GM19240 (cell line): Measurements from ENCODE around the gene ERMARD.

ENCODE experiments used
- DNase-seq: peaks from one replicate; pipeline ENCODE4 v3.0.0; 2011; ENCODE audit warnings: low spot score; ENCODE audit not compliant: insufficient read length

The ERMARD gene

DNA sequence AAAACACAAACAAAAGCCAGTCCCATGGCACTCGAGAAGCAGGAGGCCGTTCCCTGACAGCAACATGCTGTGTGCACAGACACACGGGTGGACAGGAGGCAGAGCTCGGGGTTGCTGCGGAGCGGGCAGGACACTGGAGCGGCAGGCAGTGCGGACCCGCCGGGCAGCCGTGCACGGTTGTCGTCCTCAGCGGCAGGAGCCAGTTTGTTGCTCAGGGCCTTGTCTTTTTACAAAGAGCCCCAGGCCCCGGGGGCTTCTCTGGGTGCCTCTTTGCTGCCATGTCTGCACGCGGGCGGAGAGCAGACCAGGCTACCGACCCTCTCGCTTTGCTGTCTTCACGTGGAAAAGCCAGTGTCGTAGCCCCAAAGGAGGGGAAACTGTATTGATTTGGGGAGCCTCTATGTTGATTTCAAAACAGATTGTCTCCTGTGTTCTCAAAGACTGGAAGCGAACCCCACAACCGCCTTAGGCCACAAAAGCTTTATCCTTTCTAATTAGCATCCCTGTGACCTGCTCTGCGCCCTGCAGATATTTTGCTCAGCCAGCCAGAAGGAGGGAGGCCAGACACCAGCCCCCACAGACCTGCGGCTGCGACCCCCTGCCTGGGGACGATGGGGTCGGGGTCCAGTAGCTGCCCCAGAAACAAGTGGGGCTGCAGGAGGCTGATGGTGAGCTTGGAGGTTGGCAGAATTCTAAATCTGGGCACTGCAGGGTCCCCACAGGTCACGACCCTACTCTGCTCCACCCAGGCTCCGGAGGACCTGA lies 50.2 kb downstream of the ERMARD start:
- DNase-seq: no peak

DNA sequence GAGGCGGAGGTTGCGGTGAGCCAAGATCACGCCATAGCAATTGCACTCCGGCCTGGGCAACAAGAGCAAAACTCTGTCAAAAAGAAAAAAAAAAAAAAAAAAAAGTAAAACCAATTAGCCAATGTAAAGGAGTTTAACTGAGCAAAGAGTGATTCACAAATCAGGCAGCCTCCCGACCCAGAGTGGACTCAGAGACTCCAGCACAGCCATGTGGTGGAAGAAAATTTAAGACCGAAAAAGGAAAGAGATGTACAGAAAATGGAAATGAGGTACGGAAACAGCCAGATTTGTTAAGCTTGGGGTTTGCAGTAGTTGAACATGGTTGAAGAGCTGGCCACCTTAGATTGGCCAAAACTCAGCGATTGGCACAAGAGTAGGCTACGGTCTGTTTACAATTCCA lies 51.4 kb downstream of the ERMARD start:
- DNase-seq: no peak

DNA sequence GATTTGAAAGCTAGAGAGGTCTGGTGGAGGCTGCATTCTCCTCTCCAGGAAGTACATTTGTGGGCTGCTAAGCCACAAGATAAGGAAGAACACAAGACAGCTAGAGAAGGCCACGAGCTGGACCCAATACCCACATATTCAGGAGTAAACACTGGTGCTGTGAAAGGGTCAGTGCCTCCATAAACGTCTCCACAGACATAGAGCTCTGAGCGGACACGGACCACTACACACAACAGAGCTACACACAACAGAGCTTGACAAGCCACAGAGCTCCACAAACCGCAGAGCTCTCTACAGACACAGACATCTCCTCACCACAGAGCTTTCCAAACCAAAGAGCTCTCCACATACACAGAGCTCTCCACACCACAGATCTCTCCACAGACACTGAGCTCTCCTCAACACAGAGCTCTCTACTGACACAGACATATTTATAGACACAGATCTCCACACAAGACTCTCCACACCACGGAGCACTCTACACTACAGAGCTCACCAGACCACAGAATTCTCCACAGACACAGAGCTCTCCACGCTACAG lies 51.9 kb downstream of the ERMARD start:
- DNase-seq: no peak

DNA sequence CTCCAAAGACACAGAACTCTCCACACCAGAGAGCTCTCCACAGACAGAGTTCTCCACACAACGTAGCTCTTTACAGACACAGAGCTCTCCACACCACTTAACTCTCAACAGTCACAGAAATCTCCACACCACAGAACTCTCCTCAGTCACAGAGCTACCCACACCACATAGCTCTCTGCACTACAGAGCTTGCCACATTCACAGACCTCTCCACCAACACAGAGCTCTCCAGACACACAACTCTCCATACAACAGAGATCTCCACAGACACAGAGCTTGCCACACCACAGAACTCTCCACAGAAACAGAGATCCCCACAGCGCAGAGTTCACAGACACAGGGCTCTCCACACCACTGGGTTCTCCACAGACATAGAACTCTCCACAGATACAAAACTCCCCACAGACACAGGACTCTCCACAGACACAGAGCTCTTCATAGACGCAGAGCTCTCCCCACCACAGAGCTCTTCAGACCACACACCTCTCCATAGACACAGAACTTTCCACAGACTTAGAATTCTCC lies 52.5 kb downstream of the ERMARD start:
- no peak for DNase-seq

DNA sequence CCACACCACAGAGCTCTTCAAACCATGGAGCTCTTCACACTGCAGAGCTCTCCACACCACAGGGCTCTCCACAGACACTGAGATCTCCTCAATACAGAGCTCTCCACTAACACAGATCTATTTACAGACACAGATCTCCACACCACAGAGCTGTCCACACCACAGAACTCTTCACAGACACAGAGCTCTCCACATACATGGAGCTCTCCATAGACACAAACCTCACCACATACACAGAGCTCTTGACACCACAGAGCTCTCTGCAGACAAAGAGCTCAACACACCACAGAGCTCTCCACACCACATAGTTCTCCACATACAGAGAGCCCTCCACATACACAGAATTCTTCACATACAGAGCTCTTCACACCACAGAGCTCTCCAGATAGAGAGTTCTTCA lies 53.0 kb downstream of the ERMARD start:
- DNase-seq: no peak

DNA sequence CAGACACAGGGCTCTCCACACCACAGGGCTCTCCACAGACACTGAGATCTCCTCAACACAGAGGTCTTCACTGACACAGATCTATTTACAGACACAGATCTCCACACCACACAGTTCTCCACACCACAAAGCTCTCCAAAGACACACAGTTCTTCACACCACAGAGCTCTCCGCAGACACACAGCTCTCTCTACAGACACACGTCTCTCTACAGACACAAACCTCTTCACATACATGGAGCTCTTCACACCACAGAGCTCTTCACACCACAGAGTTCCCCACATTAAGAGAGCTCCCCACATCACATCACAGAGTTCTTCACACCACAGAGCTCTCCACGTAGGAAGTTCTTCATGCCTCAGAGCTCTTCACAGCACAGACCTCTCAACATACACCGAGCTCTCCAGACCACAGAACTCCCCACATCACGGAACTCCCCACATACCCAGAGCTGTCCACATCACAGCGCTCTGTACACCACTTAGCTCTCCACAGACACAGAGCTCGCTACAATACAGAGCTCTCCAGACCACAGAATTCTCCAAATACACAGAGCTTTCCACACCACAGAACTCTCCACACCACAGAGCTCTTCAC lies 53.9 kb downstream of the ERMARD start:
- no peak for DNase-seq

DNA sequence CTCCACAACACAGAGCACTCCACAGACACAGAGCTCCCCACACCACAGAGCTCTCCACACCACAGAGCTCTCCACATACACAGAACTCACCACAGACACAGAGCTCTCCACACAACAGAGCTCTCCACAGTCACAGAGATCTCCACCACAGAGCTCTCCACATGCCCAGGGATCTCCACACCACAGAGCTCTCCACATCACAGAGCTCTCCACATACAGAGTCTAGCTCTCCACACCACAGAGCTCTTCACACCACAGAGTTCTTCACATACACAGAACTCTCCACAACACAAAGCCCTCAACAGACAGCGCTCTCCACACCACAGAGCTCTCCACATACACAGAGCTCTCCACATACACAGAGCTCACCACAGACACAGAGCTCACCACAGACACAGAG lies 55.3 kb downstream of the ERMARD start:
- DNase-seq: no peak

DNA sequence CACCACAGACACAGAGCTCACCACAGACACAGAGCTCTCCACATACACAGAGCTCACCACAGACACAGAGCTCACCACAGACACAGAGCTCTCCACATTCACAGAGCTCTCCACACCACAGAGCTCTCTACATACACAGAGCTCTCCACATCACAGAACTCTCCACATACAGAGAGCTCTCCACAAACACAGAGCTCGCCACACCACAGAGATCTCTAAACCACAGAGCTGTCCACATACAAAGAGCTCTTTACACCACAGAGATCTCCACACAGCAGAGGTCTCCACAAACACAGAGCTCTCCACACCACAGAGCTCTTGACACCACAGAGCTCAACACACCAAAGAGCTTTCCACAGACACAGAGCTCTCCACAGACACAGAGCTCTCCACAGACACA lies 55.8 kb downstream of the ERMARD start:
- no peak for DNase-seq

DNA sequence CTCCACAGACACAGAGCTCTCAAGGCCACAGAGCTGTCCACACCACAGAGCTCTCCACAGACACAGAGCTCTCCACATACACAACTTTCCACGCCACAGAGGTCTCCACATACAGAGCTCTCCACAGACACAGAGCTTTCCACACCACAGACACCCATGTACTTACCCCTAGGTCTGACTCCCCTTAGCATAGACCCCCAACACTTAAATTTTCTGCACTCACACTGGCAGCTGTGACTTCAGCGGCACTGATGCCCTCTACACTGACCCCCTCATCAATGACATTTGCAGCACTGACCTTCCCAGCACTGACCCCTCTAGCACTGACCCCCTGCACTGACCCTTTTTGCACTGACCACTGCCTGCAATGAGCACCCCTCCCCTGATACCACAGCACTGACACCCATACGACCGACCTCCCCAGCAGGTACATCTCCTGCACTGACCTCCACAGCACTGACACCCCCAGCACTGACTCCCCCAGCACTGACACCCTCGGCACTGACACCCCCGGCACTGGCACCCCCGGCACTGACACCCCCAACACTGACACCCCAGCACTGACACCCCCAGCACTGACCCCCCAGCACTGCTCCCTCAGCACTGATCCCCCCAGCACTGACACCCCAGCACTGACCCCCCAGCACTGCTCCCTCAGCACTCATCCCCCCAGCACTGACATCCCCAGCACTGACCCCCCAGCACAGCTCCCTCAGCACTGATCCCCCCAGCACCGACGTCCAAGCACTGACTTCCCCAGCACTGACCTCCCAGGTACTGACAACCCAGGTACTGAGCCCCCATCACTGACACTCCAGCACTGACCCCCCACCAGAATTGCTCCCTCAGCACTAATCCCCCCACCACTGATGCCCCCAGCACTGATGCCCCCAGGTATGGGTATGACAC lies 56.5 kb downstream of the ERMARD start:
- DNase-seq: no peak

DNA sequence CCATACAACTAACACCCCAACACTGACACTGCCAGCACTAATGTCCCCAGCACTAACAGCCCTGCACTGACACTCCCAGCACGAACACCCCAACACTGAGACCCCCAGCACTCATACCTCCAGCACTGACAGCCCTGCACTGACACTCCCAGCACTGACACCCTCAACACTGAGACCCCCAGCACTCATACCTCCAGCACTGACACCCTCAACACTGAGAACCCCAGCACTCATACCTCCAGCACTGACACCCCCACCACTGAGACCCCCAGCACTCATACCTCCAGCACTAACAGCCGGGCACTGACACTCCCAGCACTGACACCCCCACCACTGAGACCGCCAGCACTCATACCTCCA lies 57.2 kb downstream of the ERMARD start:
- DNase-seq: no peak

DNA sequence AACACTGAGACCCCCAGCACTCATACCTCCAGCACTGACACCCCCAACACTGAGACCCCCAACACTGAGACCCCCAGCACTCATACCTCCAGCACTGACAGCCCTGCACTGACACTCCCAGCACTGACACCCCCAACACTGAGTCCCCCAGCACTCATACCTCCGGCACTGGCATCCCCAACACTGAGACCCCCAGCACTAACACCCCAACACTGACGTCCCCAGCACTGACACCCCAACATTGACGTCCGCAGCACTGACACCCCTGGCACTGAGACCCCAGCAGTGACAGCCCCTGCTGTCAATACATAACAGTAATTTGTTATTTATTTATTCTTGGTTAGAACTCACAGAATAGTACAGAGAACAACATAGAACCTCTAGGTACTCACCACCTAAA lies 58.0 kb downstream of the ERMARD start:
- DNase-seq: no peak

DNA sequence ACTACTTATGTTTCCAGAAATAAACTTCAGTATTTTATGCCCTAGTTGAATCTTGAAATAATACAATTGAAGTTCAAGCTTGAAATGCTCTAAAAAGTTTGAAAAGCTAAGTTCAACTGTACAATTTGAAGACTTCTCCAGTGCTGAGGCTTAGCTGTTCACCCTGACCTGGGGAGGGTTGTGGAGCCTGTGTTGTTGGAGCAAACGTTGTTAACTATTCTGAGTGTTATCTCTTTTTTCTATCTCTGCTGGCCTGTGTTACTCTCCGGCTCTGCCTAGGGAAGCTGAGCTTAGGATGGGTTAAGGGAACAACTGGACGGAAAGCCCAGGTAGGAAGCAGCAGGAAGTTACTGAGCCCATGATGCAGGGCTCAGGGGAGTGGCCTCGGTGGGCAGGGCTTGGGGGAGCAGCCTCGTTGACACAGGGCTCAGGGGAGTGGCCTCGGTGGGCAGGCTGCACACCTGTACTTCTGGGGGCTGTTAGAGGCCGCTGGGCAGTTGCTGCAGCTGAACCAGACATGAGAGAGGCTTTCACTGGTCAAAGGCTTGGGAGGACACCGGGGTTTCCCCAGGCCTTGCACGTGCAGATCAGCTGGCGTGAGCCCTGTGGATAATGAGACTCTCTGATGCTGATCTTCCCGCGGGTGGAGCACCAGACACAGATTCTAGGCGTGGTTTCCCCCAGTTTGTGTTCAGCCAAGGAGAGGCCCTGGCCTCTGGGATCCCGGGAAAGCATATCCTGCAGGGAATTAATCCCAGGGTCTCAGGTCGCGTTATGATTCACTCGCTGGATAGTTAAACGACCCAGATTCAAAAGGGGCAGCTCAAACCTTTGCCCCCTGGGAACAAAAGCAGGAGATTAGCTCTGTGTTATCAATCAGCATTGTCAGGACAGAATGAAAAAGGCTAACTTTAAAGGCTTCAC lies 58.9 kb downstream of the ERMARD start:
- DNase-seq: no peak

DNA sequence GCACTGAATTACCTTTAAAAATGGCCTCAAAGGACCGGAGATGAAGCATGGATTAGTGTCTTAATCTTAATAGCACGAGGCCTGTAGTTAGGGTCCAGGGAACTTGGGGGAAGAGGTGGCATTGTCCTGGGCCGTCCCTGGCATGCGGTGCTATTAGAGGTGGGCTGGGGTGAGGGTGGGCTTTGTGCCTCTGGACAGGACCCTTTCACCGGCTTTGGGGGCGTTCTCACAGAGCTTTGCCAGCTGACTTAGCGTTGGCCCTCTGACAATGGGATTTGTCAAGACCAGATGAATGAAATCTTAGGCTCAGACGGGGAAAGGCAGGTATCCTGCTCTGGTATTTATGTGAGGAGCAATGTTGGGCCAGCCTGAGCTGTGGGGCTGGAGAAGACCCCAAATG lies 59.6 kb downstream of the ERMARD start:
- DNase-seq: no peak

DNA sequence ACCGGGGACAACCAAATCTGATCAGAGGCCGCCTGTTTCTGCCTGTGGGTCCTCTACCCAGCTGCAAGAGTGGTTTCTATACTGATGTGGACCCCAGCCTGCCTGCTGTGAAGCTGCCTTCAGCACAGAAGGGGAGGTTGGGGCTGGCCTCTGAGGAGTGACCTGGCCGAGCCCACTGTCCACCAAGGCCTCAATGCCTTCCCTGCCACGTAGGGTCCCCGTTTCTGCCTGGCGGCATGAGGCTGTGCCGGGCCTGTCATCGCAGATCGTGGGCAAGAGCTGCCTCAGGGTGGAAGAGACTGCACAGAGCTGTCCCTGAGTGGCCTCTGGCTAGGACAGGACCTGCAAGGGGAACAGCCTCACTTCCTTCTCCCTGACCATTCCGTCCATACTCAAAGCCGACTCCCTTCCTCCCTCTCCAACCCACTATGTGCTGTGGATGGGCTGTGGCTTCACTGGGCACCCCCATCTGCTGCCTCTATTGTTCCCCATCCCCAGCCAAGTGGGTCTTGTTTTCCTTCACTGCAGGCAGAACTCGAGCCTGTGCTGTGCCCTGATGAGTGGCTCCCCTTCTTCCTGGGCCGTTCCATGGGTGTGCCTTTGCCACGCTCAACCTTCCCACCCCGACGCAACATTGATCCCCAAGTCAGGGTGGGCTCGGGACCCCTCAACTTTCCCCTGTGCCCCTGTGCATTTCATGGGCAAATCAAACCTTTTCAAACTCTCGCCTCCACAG lies 60.3 kb downstream of the ERMARD start:
- DNase-seq: no peak

DNA sequence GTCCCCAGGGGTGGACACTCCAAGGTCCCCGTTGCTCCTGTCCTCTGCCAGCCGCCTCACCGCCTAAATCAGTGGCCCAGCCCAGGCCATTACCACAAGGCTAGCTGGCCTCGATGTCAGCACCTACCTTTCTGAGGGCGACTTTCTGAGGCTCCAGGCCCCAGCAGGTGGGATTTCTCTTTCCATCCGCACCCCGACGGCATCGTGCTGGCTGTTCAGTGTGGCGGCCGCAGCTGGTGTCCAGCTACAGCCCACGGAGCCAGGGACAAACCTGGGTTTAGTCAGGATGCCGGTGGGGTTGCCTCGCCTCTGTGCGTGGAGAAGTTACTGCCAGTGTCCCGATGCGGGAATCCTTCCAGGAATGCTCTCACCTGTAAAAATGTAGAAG lies 60.8 kb downstream of the ERMARD start:
- DNase-seq: no peak

DNA sequence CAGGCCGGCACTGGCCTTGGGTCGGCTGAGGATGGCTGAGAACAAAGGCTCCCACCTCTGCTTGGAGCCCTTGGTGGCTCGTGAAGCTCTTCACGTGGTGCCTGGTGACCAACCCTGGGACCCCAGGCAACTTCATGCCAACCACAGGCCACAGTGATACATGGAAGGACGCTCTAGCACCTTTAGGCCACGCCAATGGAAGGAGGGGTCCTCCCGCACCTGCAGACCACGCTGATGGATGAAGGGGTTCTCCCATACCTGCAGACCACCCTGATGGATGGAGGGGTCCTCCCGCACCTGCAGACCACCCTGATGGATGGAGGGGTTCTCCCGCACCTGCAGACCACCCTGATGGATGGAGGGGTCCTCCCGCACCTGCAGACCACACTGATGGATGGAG lies 62.5 kb downstream of the ERMARD start:
- no peak for DNase-seq

DNA sequence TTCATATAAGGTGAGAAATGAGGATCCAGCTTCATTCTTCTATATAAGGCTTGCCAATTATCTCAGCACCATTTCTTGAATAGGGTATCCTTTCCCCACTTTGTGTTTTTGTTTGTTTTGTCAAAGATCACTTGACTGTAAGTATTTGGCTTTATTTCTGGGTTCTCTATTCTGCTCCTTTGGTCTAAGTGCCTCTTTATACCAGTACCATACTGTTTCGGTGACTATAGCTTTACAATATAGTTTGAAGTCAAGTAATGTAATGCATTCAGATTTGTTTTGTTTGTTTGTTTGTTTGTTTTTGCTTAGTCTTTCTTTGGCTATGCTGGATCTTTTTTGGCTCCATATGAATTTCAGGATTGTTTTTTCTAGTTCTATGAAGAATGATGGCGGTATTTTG lies 64.6 kb downstream of the ERMARD start:
- no peak for DNase-seq

DNA sequence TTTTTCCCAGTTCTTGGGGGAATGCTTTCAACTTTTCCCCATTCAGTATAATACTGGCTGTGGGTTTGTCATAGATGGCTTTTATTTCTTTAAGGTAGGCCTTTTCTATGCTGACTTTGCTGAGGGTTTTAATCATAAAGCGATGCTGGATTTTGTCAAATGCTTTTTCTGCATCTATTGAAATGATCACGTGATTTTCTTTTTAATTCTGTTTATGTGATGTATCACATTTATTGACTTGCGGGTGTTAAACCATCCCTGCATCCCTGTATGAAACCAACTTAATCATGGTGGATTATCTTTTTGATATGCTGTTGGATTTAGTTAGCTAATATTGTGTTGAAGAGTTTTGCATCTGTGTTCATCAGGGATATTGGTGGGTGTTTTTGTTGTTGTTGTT lies 65.6 kb downstream of the ERMARD start:
- DNase-seq: no peak

DNA sequence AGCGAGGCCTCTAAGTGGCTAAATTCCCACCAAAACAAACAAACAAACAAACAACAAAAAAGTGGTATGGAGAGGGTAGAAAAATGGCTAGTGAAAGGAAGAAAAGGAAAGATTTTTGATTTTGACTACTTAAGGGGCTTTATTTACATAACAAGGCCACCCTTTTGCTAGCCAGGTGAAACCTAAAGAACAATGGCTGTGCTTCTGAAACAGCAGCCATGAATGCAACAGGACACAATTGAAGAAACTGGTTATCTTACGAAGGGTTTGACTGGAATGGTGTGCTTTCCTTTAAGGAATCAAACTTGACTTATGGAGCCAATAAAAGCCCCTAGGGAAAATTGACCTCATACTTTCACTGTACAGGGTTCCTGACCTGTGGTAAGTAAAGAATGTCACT lies 68.9 kb downstream of the ERMARD start:
- no peak for DNase-seq

DNA sequence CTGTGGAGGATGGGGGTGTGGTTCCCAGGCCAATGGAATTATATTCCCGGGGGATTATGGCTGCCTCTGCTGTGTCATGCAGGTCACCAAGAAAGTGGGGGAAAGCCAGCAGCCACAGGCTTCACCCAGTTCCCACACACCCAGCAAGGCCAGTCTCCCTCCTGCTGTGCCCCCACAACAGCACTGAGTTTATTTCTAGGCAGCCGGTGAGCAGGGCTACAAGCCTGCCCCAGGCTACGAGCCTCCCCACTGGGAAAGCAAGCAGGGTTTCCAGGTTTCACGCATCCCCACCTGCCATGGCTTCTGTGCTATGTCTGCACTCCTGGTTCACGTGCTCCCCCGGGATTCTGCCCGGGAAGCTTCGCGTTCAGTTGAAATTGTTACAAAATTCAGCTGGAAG lies 72.6 kb downstream of the ERMARD start:
- no peak for DNase-seq
